ENCODE data around the gene BLCAP.
"Not testable (repeated sequence)": the region's sequence is repeated elsewhere in the genome, so short reads cannot be mapped to it uniquely, and the experiment has no call there.

The BLCAP gene

GRCh38 chr20:37527638-37528445 lies at the start of gene BLCAP:
Gene BLCAP (minus strand): TSS chr20:37527876. CDS start chr20:37519174, 8,702 bp downstream.
- DNase-seq: peak; percentile 93

DNA sequence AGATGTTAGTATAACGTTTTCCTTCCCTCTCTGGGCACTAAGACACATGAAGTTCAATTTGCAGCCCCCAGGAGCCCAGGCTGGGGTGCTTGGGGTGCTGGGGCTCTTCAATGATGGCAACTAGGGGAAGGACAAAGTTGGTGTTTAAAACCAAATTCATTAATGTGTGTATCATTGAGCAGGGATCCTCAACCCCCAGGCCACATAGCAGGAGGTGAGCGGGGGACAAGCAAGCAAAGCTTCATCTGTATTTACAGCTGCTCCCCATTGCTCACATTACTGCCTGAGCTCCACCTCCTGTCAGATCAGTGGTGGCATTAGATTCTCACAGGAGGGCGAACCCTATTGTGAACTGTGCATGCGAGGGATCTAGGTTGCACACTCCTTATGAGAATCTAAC lies 49.8 kb upstream of the BLCAP start:
- not testable (repeated sequence) for DNase-seq

- no peak for DNase-seq
Measured at GRCh38 chr20:37576911-37577310, 49.2 kb upstream of the BLCAP start.

DNA sequence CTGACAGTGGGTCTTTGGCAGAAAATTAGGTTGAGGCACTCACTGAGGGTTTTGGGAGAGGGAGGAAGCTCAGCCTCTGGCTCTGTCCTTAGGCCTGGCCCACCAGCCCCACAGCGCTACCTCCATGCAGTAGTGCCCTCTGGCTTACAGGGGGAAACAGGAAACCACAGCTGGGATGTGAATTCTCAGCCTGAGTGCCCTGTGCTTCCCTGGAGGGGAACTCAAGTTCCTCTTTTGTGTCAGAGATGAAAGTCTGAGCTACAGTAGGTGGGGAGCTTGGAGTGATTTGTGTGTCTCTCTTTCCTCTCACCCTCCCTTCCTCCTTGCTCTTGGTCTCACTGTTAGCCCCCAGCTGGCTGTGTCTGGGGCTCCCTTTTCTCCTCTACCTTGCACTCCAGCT lies 48.2 kb upstream of the BLCAP start:
- DNase-seq: no peak

- no peak for DNase-seq
Measured at GRCh38 chr20:37574199-37574890, 46.7 kb upstream of the BLCAP start.

- DNase-seq: no peak
Measured at GRCh38 chr20:37573626-37574198, 46.0 kb upstream of the BLCAP start.

DNA sequence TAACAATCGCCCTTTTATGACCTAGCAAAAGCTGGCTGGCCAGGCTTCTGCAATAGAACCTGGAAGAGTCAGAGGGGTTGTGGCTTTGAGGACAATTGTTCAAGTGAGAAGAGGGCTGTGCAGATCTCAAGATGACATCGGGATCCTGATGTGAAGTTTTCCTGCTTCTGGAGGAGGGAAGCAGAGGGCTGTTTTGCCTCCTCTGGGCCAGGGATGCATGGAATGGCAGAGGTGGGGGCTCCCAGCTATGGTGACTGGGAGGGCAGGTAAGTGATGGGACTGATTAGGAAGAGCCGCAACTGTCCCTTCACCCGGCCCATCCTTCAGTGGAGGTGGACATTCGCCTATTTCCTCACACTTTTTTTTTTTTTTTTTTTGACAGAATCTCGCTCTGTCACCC lies 43.4 kb upstream of the BLCAP start:
- DNase-seq: no peak

DNA sequence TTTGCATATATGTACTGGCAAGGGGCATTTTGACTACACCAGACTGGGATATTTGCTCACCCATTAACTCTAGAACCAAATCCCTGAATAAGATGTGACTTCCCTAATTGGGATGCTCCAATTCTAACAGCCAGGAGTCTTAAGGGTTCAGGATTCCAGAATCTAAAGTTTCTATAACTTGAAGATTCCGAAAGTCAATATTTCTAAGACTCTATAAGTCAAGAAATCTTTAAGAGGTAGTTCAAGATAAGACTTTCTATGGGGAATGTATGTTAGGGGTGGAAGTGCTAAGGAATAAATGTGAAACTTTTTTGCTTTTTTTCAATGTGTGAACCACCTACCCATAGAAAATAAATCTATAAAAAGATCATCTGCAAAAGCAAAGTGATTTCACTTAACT lies 42.7 kb upstream of the BLCAP start:
- no peak for DNase-seq

DNA sequence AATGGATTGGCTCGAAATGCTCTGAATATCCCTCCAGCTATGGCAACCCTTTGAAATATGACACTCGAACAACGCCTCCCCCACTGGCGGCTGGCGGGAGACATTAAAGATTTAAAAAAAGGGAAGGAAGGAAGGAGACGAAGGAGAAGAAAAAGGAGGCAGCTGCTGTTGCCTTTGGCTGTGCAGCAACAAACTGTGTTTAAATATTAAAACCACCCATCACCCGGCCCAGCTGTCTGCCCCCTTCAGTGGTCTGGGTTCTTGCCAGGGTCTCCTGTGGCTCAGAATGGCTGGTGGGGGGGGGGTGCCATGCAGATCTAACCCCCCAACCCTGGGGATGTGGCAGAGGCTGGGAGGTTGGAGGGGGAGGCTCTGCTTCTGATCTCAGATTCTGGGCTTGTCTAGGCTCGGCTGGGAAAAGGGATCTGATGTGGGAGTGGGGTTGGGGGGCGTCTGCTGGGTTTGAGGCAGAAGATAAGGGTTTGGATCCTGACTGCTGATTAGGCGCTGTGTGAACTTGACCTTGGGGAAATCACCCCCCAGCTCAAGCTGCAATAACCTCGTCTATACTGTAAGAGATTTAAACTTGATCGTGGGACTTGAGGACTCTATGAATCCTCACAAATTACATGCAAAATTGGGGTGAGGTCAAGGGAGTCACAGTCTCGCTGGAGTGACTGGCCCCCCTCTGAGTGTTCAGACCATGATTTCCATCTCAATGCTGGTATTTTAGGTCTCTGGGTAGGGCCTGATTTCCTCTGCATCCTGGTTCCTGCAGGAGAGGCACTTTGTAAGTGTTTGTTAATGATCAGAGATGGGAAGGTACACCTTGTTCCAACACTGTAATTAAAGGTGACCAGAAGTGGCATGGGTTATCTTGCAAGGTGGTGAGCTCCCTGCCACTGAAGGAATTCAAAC lies 40.3 kb upstream of the BLCAP start:
- DNase-seq: no peak

GRCh38 chr20:37567331-37567665 lies 39.6 kb upstream of the BLCAP start:
- DNase-seq: no peak

- DNase-seq: no peak
Measured at GRCh38 chr20:37566590-37567330, 39.1 kb upstream of the BLCAP start.

- no peak for DNase-seq
Measured at GRCh38 chr20:37565134-37565811, 37.6 kb upstream of the BLCAP start.

- peak; percentile 35 for DNase-seq
Measured at GRCh38 chr20:37564388-37565133, 36.9 kb upstream of the BLCAP start.

GRCh38 chr20:37564016-37564387 lies 36.3 kb upstream of the BLCAP start:
- DNase-seq: no peak

GRCh38 chr20:37562695-37563480 lies 35.2 kb upstream of the BLCAP start:
- no peak for DNase-seq

- no peak for DNase-seq
Measured at GRCh38 chr20:37560629-37561028, 33.0 kb upstream of the BLCAP start.

DNA sequence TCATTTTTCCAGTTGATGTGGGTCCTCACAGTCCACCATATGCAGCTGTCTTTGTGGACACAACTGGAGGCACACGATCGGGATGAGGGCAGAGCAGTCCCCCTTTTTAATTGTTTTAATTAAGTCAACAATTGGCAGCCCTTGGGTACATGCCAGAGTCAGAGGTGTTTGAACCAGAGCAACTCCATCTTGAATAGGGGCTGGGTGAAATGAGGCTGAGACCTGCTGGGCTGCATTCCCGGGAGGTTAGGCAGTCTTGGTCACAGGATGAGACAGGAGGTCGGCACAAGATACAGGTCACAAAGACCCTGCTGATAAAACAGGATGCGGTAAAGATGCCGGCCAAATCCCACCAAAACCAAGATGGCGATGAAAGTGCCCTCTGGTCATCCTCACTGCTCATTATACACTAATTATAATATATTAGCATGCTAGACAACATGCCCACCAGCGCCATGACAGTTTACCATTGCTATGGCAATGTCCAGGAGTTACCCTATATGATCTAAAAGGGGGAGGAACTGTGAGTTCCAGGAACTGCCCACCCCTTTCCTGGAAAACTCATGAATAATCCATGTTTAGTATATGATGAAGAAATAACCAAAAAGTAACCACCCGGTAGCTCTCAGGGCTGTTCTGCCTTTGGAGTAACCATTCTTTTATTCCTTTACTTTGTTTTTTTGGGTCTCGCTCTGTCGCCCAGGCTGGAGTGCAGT lies 31.8 kb upstream of the BLCAP start:
- no peak for DNase-seq

- no peak for DNase-seq
Measured at GRCh38 chr20:37558779-37559178, 31.1 kb upstream of the BLCAP start.

DNA sequence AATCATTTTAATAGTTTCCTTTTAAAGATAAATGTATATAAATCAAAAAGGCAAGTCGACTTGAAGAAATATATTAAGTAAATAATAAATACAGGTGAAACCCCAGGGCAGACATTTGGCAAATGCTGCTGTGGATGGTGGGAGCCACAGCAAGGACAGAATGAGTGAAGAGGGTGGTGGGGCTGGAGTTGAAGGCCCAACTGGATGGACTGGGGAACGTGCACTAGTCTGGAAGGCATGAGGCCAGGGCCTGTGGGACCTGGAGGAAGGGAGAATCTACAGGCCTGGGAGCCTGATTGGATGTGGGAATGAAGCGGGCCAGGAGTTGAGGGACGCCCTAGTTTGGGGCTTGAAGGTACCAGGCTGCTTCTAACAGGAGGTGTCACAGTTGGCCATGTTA lies 30.6 kb upstream of the BLCAP start:
- no peak for DNase-seq

GRCh38 chr20:37556538-37556937 lies 28.9 kb upstream of the BLCAP start:
- no peak for DNase-seq
